Spleen (tissue), 11 donors: ENCODE data around the gene ESR2. TPM values are rescaled to one million over a fixed set of nuclear protein-coding genes. Genes with fewer than 3 reads are reported as not detected.
"Not testable (repeated sequence)": the region's sequence is repeated elsewhere in the genome, so short reads cannot be mapped to it uniquely, and the experiment has no call there.

Experiments
- DNase-seq: peaks from one replicate; pipeline ENCODE4 v3.0.0-alpha.2; 2020
- H3K27ac ChIP-seq, 8 donors: fragments of 200-600 bp; sonication (generic) in 7 of 8; 1 replicate in 4 of 8; 2 replicates in 4 of 8; pipeline versions ENCODE4 v1.5.0 to v1.8.0; 2016 to 2021; ENCODE audit warnings: inconsistent platforms in 4 of 8, mild to moderate bottlenecking in 4 of 8, moderate library complexity in 1 of 8
- H3K27me3 ChIP-seq, 7 donors: fragments of 200-600 bp; sonication (generic) in 6 of 7; replicated peaks in 1 of 7; 1 replicate in 4 of 7; 2 replicates in 3 of 7; pipeline versions ENCODE4 v1.5.0 to v1.8.0; 2016 to 2021; ENCODE audit warnings: inconsistent platforms in 3 of 7, mild to moderate bottlenecking in 1 of 7
- H3K36me3 ChIP-seq, 6 donors: fragments of 200-600 bp; sonication (generic) in 5 of 6; 1 replicate in 4 of 6; 2 replicates in 2 of 6; pipeline versions ENCODE4 v1.5.0 to v1.8.0; 2016 to 2021; ENCODE audit warnings: inconsistent platforms in 2 of 6
- H3K4me1 ChIP-seq, 6 donors: fragments of 200-600 bp; sonication (generic) in 5 of 6; 1 replicate in 3 of 6; 2 replicates in 3 of 6; pipeline versions ENCODE4 v1.5.0 to v1.8.0; 2016 to 2021; ENCODE audit warnings: inconsistent platforms in 3 of 6
- H3K4me3 ChIP-seq, 8 donors: fragments of 200-600 bp; sonication (generic) in 7 of 8; 1 replicate in 4 of 8; 2 replicates in 4 of 8; pipeline versions ENCODE4 v1.5.0 to v1.8.0; 2016 to 2021; ENCODE audit warnings: inconsistent platforms in 4 of 8, mild to moderate bottlenecking in 4 of 8, moderate library complexity in 2 of 8
- H3K9me3 ChIP-seq, 8 donors: fragments of 200-600 bp; sonication (generic) in 7 of 8; 1 replicate in 4 of 8; 2 replicates in 4 of 8; pipeline versions ENCODE4 v1.5.0 to v1.8.0; 2016 to 2021; ENCODE audit warnings: inconsistent platforms in 4 of 8
- CTCF ChIP-seq, 11 experiments: fragments of 200-600 bp in 7 of 11; fragments of 450-650 bp in 4 of 11; sonication (generic) in 4 of 11; IDR thresholded peaks in 8 of 11; conservative IDR thresholded peaks in 3 of 11; 1 replicate in 7 of 11; 2 replicates in 4 of 11; pipeline versions ENCODE4 v1.4.0 to v1.8.0; 2016 to 2021; ENCODE audit warnings: antibody characterized with exemption in 11 of 11, inconsistent platforms in 4 of 11, mild to moderate bottlenecking in 1 of 11
- POLR2A ChIP-seq, 3 donors: fragments of 450-650 bp; IDR thresholded peaks; one replicate each; pipeline ENCODE4 v1.5.1; 2017; ENCODE audit warnings: antibody characterized with exemption in 3 of 3, mild to moderate bottlenecking in 1 of 3
- POLR2AphosphoS5 ChIP-seq, 3 donors: sonication (generic); formaldehyde crosslinking; IDR thresholded peaks; one replicate each; pipeline ENCODE4 v1.5.1; 2017; ENCODE audit warnings: antibody characterized with exemption in 3 of 3
- WGBS, 5 donors: extraction: QIAGEN DNeasy Blood & Tissue Kit in 3 of 5; methylation state at CpG; one replicate each; pipeline versions ENCODE4 v1.1.5 to v1.1.7; 2013 to 2018; 5-methylcytosine and 5-hydroxymethylcytosine counted together
- intact Hi-C: fragments of 100-400 bp; cut with DNase I; formaldehyde crosslinking; loops from one replicate; pipeline ENCODE4 v1.15.0; 2023; ENCODE audit warnings: low total_unique reads
- polyA plus RNA-seq, 3 donors: library from polyadenylated mRNA; stranded (reverse); fragments of 200-250 nt; gene quantifications; one replicate each; pipeline ENCODE4 v1.2.1, GENCODE V29; 2013
- total RNA-seq, 7 donors: library from RNA; depleted of rRNA in 3 of 7; stranded (reverse); fragments of >200 nt in 3 of 7; fragmentation: NEBNext Ultra II Directional in 4 of 7; extraction: Animal tissue kit (Norgen Biotek cat#: 25700) in 4 of 7; gene quantifications; one replicate each; pipeline versions ENCODE4 v1.1.0 to v1.2.1, GENCODE V29; 2016 to 2021
- donor health status: healthy with polysubstance abuse.
- donor health status: DM: no; HTN: no; CAD: no; lungs with moderate emphysema.
- donor health status: DM: no; HTN: no; CAD: no.
- donor health status: Bipolar disorder and iron deficiency.
- donor health status: healthy.
- donor health status: DM: no; HTN: no; CAD: no.
- donor health status: DM: yes; HTN: yes; CAD: no.

ESR2 gene
- total and polyA plus RNA-seq, 10 donors = 0.93 to 9.0 (median 3.8) TPM

DNA sequence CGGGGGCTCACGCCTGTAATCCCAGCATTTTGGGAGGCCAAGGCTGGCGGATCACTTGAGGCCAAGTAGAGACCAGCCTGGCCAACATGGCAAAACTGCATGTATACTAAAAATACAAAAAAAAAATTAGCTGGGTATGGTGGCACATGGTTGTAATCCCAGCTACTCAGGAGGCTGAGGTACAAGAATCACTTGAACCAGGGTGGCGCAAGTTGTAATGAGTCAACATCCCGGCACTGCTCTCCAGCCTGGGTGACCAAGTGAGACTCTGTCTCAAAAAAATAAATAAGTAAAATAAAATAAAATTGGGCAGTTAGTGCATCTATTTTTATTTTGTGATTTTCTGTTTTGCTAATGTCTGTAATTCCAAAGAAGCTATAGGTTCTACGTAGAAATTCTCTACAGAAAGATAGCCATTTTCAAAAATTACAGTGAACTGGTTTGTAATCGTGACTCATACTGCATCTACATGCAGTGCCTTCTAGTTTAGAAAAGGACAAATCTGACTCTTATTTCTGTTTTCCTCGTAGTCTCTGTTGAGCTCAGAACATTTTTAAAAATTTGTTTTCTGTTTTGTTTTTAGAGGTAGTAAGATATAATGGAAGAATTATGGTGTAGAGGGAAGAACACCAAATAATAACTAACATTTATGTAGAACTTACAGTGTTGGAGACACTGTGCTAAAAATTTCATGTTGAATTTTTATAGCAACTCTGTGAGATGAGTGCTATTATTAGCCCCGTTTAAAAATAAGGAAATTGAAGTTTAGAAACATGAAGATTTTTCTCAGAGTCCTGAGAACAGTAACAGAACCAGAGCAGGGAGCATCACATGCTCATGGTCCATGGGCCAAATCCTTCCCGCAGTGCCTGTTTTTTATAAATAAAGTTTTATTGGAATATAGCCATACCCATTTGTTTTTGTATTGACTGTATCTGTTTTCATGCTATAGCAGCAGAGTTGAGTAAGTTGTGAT is 240.2 kb downstream of the ESR2 start:
- H3K36me3 ChIP-seq = peaks cover 0 to 92% (median 20%) of the 10 kb centered on the region in 6 donors
- no peaks in the 10 kb centered on the region for H3K27me3 ChIP-seq
- no peak for DNase-seq
- intact Hi-C loops = no loop called here
- no peaks in the 10 kb centered on the region for H3K9me3 ChIP-seq
- no peak for TF ChIP-seq POLR2A (IDR thresholded peaks at IDR 0.05)
- no peak for TF ChIP-seq CTCF (IDR thresholded peaks at IDR 0.05 in 8 of 11, conservative IDR thresholded peaks at IDR 0.05 in 3 of 11)
- TF ChIP-seq POLR2AphosphoS5 (IDR thresholded peaks at IDR 0.05) = no peak
- H3K27ac ChIP-seq = no peak overlapping the region
- no peak overlapping the region for H3K4me3 ChIP-seq
- WGBS, 5 donors = 79 to 83% (median 82%) methylated on average over 10 of the region's 10 CpGs
- no peaks in the 10 kb centered on the region for H3K4me1 ChIP-seq

DNA sequence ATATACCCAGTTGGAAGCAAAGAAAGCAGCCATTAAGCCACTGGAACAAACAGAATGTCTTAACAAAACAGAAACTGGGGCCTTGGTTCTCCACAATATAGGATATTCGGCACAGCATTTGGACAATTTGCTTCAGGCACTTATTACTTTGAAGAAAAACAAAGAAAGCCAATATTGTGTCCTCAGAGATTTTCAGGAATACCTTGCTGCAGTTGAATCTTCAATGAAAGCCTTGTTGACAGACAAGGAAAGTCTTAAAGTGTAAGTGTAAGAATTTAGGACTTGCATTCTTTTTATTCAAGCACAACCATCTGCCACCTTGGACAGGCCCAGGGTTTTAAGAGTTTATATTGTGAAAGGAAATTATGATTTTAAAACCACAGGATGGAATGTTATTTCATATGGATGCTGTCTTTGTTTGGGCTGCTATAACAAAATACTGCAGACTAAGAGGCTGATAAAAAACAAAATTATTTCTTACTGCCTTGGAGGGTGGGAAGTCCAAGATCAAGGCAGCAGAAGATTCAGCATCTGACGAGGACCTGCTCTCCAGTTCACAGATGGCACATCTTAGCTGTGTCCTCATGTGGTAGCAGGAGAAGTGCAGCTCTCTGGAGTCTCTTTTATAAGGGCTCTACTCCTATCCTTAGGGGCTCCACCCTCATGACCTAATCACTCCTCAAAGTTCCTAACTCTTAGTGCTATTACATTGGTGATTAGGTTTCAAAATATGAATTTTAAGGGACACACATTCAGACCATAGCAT is 244.4 kb downstream of the ESR2 start:
- Histone ChIP-seq H3K4me3 (no peak overlapping the region), H3K36me3 (peaks cover 0 to 87% (median 16%) of the 10 kb centered on the region in 6 donors), H3K4me1 (no peaks in the 10 kb centered on the region), H3K27me3 (no peaks in the 10 kb centered on the region), H3K27ac (no peak overlapping the region), H3K9me3 (no peaks in the 10 kb centered on the region)
- intact Hi-C loops = no loop called here
- 89 to 100% (median 94%) methylated on average over 2 of the region's 2 CpGs for WGBS, 5 donors
- TF ChIP-seq POLR2AphosphoS5 (IDR thresholded peaks at IDR 0.05) (no peak), POLR2A (IDR thresholded peaks at IDR 0.05) (no peak), CTCF (IDR thresholded peaks at IDR 0.05 in 8 of 11, conservative IDR thresholded peaks at IDR 0.05 in 3 of 11) (no peak)
- DNase-seq = no peak

- no peak overlapping the region for H3K27ac ChIP-seq
- peaks cover 0 to 68% (median 5%) of the 10 kb centered on the region in 6 donors for H3K36me3 ChIP-seq
- 73 to 98% (median 82%) methylated on average over 2 of the region's 2 CpGs for WGBS, 5 donors
- intact Hi-C loops = no loop called here
- peaks cover 0 to 17% (median 11%) of the 10 kb centered on the region in 8 donors for H3K9me3 ChIP-seq
- no peak overlapping the region for H3K4me3 ChIP-seq
- no peaks in the 10 kb centered on the region for H3K27me3 ChIP-seq
- H3K4me1 ChIP-seq = no peaks in the 10 kb centered on the region
- TF ChIP-seq CTCF (IDR thresholded peaks at IDR 0.05 in 8 of 11, conservative IDR thresholded peaks at IDR 0.05 in 3 of 11) (no peak), POLR2A (IDR thresholded peaks at IDR 0.05) (no peak), POLR2AphosphoS5 (IDR thresholded peaks at IDR 0.05) (no peak)
- DNase-seq = no peak
Measured at GRCh38 chr14:64045091-64045490, 249.1 kb downstream of the ESR2 start.

DNA sequence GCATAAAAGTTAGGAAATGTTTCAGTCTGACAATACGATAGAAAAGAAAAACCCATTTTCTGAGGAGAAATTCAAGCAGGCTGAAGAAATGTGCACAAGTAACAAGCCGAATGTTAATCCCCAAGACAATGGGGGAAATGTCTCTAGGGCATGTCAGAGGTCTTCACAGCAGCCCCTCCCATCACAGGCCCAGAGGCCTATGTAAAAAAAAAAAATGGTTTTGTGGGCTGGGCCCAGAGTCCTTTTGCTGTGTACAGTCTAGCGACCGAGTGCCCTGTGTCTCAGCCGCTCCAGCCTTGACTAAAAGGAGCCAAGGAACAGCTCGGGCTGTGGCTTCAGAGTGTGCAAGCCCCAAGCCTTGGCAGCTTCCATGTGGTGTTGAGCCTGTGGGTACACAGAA is 250.9 kb downstream of the ESR2 start:
- H3K27me3 ChIP-seq, H3K27ac ChIP-seq, H3K4me3 ChIP-seq, intact Hi-C loops, DNase-seq, H3K4me1 ChIP-seq: not testable (repeated sequence)
- peaks cover 0 to 17% (median 11%) of the 10 kb centered on the region in 8 donors for H3K9me3 ChIP-seq
- WGBS, 5 donors = 95 to 99% (median 98%) methylated on average over 6 of the region's 6 CpGs
- peaks cover 0 to 53% (median 1%) of the 10 kb centered on the region in 6 donors for H3K36me3 ChIP-seq
